HG02981 (cell line): Measurements from ENCODE around the gene VN1R5.
"Not testable (repeated sequence)": the region's sequence is repeated elsewhere in the genome, so short reads cannot be mapped to it uniquely, and the experiment has no call there.

ENCODE experiments used
- ATAC-seq: cut with Tn5 transposase; IDR thresholded peaks from one replicate; pipeline ENCODE4 v1.9.1; 2021; ENCODE audit warnings: mild to moderate bottlenecking, moderate library complexity; ENCODE audit not compliant: unreplicated experiment

Gene VN1R5

DNA sequence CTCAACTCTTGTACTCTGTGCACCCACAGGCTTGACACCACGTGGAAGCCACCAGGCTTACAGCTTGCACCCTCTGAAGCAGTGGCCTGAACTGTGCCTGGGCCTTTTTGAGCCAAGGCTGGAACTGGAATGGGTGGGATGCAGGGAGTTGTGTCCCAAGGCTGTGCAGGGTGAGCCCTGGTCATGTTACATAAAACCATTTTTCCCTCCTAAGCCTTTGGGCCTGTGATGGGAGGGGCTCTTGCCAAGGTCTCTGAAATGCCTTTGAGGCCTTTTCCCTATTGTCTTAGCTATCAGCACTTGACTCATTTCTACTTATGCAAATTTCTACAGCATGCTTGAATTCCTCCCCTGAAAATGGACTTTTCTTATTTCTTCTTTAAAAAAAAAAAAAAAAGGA lies 14.1 kb downstream of the VN1R5 start:
- ATAC-seq: no peak

DNA sequence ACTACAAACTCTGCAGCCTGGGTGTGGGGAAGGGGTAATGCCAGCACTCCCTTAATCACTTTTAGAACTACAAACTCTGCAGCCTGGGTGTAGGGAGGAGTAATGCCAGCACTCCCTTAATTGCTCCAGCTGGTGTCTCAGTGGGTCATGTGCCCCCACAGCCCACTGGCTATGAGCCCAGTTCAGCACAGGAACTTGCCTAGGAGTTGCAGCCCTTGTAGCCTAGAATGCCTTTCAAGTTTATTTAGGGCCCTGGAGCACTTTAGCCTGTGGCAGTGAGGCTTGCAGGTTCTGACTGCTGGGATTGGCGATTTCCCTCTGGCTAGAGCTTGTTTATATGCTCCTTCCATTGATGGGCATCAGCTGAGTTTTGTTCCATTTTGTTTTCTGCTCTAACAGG lies 17.1 kb downstream of the VN1R5 start:
- no peak for ATAC-seq

DNA sequence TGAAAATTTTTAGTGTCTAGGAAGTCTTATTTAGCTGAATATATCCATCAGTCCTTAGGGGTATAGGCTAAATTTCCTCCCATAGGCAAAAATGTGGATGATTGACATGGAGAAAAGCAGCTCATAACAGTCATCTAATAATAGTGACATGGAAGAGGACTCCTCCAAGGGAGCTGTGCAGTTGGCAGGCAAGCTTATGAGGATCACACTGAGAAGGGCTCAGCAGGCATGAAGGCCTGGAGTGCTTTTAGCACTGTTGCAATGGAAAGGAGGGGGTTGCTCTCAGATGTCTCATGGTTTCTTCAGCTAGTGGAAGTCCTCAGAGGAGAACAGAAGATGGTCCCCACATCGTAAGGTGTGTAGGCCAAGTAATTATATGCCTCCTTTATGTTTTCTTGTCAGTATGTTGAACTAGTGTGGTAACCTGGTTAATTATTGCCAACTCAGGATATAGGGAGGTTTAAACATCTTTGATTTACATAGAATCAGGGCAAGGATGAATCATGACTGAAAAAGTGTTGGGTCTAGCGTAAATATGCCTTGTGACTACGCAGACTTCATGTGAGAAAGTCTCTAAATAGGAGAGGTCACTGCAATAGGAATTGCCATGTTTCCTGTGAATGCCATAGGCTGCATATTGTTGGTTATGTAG lies 18.9 kb downstream of the VN1R5 start:
- peak; percentile 43 for ATAC-seq

DNA sequence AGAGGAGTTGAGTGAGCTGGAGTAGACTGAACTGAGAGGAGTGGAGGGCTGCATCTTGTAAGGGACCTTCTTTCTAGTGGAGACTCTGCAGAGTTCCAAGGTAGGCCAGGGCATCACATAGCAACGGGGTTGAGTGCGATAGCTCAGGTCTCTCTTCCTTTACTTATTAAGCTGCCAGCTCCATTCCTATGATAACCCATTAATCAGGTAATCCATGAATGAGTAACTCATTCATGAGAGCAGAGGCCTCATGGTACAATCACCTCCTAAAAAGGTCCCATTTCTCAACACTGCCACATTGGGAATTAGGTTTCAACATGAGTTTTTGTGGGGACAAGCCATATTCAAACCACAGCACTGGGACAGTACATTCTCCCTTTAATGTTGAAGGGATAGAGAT lies 21.3 kb downstream of the VN1R5 start:
- ATAC-seq: no peak

DNA sequence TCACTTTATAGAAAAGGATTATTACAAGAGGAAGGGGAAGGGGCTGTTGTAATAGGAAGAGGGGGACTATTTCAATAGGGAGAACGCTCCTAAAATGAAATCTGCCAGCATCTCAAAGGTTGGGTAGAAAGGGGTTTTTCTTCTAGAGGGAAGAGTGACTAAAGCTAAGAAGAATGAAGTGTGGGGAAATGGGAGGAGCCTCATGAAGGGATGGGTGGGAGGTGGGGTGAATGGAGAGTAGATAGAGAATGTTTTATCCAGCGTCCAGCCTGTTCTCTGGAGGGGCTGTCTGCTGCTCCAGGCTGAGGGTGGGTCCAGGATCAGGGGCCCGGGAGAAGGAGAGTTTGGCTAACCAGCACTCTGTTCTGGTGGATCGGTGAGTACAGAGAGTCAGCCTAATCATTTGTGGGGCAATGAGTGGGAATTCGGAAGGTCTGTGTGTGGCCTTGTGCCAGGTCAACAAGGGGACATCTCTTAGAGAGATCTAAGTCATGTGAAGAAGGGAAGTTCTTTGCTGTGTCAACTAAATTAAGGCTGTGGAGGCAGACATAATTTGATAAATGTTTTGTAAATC lies 25.2 kb downstream of the VN1R5 start:
- ATAC-seq: no peak

DNA sequence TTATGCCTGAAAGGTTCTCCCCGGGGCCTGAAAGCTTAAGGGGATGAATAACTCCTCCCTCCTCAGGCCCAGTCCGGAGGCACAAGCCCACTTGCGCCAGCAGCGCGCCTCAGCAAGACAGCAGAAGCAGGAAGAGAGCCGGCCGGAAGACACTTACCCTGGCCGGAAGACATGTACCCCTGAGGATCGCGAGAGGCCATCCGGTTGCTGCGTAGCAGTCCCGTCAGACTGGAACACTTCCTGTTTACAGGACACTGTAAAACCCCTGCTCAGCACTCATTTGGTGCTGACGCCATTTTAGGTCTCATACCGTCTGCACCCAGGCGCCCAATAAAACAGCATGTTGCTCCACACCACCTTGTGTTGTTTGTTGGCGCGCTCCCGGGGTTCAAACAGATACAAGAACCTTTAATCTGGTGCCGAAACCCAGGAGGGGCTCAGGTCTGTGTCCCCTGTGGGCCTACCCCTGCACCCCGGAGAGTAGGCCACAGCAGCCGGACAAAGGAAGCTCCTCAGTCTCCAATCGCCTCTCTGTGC lies 30.3 kb downstream of the VN1R5 start:
- no peak for ATAC-seq

DNA sequence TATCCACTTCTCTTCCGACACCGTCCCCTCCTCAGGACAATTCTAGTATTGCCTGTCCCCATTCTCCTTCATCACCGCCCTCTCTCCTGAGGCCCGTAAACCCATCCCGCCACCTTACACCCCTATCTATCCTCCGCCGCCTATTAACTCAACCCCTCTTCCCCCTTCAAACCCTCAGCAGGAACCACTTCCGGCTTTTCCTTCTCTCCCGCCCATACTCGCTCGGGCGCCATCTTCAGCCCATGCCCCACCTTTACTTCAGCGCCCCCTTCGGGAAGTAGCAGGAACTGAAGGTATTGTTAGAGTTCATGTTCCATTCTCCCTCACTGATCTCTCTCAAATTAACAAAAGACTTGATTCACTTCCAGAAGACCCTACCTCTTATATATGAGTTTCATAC lies 31.6 kb downstream of the VN1R5 start:
- no peak for ATAC-seq

DNA sequence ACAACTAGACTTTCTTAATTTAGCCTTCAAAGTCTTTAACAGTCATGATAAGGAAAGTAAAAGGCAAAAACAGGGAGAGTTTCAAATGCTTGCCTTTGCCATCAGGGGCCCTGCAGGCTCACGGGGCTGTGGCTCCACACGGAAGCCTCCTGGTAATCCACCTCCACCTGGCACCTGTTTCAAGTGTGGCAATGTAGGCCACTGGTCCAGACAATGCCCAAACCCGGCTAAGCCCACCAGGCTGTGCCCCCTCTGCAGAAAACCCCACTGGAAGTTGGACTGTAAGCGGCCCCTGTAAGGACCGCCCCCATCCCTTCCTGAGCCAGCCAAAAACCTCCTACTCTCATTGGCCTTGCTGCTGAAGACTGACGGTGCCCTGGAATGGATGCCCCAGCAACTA lies 32.5 kb downstream of the VN1R5 start:
- no peak for ATAC-seq

DNA sequence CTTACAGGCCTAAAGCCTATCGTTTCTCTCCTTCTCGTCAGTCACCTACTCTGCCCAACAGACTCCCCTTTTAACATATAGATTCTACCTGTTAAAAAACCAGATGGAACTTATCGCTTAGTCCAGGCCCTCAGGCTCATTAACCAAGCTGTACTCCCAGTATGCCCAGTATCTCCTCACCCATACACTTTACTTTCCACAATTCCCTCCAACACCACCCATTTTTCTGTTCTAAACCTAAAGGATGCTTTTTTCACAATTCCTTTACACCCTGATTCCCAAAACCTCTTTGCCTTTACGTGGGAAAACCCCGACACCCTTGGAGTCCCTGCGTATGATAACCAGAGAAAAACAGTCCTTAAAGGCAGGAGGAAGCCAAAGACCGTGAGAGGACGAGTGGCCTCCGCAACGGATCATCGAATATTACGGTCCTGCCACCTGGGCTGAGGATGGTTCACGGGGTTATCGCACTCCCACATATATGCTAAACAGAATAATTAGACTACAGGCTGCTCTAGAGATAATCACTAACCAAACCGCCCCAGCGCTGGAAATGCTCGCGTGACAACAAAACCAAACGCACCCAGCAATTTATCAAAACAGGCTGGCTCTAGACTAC lies 33.5 kb downstream of the VN1R5 start:
- ATAC-seq: not testable (repeated sequence)

DNA sequence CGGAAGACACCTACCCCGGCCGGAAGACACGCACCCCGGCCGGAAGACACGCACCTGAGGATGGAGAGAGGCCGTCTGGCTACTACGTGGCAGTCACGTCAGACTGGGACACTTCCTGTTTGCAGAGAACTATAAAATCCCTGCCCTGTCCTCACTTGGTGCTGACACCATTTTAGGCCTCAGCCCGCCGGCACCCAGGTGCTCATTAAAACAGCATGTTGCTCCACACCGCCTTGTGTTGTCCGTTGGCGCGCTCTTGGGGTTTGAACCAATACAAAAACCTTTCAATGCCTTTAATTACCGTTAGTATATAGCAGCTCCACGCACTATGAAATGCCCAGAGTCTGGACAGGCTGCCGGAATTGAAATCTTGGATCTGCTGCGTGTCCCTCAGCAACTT lies 34.7 kb downstream of the VN1R5 start:
- no peak for ATAC-seq

DNA sequence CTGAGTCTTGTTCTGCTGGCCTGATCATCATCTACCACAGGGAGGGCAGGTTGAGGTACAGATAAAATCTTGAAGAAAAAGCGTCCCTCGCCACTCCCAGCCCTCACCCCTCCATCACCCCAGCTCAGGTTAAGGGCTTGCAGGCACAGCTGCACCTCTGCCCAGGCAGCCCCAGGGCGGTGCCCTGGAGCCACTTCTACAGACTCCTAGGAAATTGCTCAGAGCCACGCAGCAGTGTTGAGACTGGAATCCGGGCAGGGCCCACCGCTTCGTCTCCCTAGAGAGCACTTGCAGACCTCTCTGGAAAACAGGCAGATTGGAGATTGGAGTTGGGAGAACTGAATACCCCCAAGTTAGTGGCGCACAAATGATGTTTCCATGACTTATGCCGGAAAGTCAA lies 35.3 kb downstream of the VN1R5 start:
- ATAC-seq: no peak

DNA sequence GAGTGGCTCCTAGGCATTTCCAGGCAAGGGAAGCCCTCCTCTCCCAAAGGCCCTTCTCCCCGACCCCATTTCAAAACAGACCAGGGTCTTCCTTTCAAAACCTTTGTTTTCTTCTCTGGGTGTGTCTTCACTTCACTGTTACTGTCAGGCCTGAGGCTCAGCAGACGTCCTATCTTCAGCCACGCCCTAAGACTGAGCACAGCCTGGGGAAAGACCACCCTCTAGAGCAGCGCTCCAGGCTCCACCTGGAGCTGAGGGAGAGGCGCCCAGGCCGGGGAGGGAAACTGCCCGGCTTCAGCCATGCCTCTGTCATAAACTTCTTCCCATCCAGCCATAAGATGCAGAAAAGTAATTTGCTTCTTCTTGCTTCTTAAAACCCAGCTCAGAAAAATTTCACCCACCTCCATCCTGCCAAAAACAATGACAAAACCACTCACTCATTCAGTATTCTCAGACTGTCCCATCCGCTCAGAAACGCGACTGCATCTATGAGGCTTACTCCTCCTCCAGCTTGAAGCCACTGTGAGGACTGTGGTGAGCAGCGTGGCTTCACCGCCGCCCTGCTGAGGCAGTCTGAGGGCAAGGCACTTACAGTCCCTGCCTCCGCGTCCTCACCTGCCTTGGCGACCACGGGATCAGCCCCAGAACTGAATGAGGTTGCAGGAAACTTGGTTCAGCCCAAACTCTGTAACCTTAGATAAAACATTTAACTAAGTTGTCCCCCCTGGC lies 36.1 kb downstream of the VN1R5 start:
- ATAC-seq: no peak

DNA sequence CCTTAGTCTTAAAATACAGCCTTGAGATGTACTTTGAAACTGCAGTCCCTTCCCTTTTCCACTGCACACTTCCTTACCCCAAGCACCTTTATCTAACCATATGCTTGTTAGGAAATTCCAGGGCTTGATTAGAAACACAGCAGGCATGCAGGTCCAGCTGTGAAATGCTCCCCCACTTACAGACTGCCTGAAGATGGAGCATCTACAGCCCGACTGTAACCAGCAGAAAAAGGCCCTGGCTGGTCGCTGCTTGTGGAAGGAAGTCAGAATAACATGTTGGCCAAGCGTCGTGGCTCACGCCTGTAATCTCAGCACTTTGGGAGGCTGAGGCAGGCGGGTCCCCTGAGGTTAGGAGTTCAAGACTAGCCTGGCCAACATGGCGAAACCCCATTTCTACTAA lies 37.2 kb downstream of the VN1R5 start:
- no peak for ATAC-seq

DNA sequence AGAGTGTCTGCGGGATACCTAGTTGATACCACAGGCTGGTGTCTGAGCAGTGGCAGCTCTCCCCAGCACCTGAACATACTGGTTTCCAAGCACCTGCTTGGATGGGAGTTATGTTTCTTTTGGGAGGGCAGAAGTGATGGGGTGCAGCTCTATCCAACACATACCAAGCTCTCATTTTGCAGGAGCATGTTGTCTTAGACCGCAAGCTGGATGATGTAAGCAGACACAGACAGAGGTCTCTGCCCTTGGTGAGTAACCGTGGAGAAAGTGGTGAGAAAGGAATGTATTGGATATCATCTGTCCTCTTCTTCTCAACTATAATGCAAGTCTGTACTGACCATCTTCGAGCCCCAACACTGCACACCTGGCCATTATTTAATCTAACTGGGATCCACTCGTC lies 38.4 kb downstream of the VN1R5 start:
- ATAC-seq: no peak

DNA sequence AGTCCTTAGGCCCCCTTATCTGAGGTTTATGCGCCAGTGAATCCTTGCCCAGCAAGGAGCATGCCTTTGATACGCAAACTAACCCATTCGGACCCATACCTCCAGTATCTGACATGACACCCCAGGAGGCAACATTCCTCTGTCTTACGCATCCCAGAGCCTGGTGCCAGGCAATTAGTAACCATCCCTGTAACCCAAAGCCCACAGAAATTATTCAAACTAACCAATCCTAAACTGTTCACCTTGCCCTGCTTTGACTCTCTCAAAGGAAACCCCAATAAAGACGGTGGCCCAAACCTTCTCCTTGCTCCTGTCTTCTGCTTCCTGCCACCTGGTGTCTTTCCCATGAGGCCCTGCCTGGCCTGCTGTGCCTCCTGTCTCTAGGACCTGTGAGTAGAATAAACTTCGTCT lies 39.4 kb downstream of the VN1R5 start:
- no peak for ATAC-seq

DNA sequence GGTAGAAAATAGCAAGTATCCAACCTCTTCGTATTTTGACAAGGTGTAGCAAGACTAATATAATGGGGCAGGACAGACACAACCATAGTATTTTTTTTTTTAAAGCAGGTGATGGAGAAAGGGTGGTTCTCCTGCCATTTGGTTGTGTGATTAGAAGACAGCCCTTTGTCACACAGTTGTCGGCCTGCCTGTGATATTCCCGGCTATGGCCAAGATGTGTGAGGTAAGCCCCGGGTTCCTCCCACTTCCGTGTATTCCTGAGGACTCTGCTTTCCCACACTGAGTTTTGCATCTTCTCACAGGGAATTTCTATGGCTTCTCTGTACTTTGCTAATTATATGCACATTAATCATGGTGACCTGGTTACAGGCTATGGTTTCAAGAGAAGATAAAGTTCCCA lies 39.9 kb downstream of the VN1R5 start:
- ATAC-seq: no peak

DNA sequence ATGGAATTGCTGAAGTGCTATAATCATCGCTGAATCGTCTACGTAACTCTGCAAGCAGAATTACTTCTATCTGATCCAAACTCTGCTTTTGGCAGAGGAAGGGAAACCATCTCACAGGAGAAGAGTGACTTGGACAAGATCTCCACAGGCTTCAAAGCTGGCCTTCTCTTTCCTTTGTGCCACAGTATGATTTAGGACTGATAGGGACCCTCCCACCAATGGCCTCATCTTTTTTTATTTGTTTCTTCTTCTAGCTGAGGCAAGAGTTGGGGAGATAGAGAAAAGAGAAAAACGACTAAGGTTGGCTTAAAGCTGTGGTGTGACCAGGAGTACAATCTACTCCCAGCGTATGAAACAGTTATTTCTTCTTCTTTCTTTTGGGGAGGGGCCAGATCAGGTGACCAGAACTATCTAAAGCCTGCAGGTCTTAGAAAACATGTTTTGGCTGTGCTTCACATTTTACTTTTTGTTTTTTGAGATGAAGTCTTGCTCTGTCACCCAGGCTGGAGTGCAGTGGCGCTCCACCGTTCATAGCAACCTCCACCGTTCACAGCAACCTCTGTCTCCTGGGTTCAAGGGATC lies 40.8 kb downstream of the VN1R5 start:
- ATAC-seq: no peak

DNA sequence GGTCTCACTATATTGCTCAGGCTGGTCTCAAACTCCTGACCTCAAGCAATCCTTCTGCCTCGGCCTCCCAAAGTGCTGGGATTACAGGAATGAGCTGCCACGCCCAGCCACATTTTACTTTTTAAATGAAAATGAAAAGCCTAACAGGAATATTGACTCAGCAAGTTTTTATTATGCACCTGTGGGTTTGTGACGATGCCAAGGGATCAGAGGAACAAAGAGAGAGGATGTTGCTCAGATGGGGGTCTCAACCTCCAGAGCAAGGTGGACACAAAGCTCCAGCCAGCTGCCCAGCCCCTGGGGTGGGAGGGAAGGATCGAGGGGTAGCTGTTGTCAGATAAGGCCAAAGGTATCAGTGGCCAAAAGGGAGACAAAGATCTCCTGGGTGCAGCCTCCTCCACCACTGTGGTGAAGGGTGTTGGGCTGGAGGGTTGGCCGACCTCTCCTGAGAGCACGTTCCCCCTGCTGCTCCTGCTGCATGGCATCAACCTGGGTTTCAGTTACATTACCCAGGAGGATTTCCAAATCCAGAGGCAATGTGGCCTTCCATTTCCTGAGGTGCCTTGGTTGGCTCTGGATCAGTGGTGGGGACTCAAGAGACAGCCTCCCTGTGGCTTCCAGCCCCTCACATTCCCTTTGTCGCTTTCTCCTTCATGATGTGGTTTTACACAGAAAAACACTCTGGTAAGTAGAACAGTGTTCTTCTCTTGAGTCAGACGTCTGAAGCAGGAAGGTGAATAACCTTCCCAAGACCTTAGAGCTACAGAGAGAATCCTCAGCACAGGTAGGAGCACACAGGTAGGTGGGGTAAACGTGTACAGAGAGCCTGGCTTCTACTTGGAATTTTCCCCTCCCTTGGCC lies 41.6 kb downstream of the VN1R5 start:
- no peak for ATAC-seq

DNA sequence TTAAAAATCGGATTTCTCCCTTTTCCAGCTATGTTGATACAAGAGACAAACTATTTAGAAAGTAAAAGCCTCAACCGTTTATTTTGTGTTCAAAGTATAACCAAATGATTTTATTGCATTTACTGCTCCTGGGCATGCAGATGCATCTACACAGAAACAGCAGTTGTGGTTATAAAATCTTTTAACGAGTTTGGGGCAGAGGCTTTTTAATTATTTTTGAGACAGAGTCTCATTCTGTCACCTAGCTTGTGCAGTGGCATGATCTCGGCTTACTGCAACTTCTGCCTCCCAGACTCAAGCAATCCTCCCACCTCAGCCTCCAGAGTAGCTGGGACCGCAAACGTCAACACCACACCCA lies 42.2 kb downstream of the VN1R5 start:
- ATAC-seq: no peak

DNA sequence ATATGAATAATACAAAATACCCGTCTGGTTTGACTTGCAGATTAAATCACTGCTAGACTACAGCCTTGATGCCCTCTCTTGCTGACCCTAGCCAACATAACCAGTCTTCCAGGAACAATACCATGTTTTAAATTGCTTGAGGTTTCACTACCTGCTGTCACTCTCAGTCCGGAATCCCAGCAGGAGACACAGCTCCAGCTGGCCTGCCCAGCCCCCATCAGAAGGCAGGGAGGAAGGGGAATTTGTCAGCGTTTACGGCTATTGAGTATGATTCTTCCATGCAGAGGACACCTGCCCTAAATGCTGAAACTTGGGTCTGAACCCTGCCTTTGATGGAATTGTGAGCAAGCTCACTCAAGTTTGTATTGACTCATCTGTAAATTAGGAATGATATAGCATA lies 42.8 kb downstream of the VN1R5 start:
- no peak for ATAC-seq
